ELF-1 (cell line): ENCODE data around the gene ZNF579.

ENCODE experiments used
- DNase-seq: peaks from one replicate; pipeline ENCODE4 v3.0.0-alpha.2; 2016; ENCODE audit warnings: low read depth, low spot score

ZNF579 gene

GRCh38 chr19:55567708-55568328, 12.8 kb downstream of the ZNF579 start:
- DNase-seq = no peak

DNA sequence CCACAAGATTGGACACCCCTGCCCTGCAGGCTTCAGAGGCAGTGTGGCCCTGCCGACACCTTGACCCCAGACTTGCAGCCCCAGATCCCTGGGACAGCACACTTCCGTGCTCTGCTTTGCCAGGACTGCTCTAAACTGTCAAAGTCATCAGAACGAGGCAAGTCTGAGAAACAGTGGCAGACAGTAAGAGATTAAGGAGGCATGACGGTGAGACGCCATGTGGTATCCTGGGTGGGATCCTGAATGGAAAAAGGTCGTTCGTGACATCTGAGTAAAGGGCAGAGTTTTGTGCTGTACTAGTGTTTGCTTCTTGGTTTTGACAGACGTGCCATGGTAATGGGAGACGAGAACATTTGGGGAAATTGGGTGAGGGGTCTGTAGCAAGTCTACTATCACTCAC, 13.8 kb downstream of the ZNF579 start:
- DNase-seq = no peak

DNA sequence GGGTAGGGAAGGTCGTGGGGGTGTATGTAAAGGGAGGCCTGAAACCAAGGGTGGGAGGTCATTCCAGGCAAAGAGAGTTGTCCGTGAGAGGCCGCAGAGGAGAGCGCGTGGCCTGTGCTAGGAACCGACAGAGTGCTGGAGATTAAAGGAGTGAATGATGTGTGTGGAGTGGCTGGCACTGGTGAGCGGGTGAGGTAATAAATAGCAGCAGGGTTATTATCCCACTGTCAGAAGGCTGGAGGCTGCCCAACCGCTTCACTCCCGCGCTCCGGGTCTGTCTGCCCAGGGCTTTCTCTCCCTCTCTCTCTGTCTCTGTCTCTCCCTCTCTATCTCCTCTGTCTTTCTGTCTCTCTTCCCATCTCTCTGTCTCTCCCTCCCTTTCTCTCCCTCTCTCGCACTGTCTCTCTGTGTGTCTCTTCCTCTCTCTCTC, 17.4 kb downstream of the ZNF579 start:
- peak; percentile 31 for DNase-seq

DNA sequence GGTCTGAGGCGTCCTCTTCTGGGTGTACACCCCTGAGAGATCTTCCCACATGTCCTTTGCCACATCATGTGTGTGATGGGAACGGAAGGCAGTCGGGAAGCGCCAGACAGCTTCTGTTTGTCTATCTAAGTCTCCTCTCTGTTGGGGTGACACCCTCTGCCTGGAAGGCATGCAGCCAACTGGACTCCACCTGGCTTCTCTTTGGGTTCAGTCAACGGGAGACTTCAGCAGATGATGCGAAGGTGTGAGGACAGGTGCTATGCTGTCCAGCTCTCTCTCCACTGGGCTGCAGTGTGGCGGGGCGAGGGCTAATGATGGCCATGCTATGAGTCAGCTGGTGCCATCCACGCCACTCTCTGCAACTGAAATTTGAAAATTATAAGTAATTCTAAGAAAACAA, 21.0 kb downstream of the ZNF579 start:
- DNase-seq = no peak

- DNase-seq = no peak
Observed at GRCh38 chr19:55554741-55555152, 25.9 kb downstream of the ZNF579 start.

DNA sequence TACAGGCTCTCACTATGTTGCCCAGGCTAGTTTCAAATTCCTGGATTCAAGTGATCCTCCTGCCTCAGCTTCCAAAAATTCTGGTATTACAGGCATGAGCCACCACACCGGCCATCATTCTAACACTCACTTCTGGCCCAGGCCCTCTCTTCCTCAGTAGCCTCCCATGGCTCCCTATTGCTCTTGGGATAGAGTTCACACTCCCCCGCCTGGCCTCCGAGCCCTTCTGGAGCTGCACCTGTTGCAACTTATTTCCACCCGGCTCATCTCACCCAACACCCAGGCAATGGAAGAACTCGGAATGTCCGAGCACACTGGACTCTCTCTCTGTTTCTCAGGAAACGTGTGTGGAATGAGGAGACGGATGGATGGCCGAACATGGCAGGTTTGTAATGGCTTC, 26.3 kb downstream of the ZNF579 start:
- DNase-seq = no peak

GRCh38 chr19:55553217-55554182, 27.1 kb downstream of the ZNF579 start:
- DNase-seq = no peak

DNA sequence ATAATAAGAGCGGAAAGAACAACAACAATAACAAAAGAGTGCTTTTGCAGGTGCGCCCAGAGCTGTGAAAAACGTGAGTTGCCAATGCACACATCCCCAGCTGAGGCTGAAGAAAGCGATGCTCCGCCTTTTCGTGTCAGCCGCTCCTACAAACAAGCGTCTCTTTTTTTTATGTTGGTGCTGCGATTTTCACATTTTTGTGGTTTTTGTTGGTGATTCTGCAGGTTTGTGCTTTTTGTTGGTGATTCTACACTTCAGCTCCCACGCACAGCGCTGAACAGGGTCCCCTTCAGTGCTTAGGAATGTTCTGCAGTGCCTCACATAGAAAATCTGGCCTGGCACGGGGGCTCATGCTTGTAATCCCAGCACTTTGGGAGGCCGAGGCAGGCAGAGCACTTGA, 28.0 kb downstream of the ZNF579 start:
- peak; percentile 29 for DNase-seq

GRCh38 chr19:55552206-55552605, 28.4 kb downstream of the ZNF579 start:
- no peak for DNase-seq

DNA sequence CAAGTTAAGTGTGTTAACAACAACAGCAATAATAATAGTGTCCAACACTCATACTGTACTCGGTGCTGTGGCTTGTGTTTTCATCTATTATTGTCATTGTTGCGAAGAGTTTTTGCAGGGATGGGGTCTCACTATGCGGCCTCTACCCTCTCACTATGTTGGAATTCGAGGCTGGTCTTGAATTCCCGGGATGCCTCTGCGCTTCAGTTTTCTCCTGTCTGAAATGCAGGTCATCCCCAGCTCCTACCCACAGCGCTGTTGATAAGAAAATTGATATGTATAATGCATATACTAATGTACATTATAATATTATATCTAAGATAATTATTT, 30.4 kb downstream of the ZNF579 start:
- no peak for DNase-seq

DNA sequence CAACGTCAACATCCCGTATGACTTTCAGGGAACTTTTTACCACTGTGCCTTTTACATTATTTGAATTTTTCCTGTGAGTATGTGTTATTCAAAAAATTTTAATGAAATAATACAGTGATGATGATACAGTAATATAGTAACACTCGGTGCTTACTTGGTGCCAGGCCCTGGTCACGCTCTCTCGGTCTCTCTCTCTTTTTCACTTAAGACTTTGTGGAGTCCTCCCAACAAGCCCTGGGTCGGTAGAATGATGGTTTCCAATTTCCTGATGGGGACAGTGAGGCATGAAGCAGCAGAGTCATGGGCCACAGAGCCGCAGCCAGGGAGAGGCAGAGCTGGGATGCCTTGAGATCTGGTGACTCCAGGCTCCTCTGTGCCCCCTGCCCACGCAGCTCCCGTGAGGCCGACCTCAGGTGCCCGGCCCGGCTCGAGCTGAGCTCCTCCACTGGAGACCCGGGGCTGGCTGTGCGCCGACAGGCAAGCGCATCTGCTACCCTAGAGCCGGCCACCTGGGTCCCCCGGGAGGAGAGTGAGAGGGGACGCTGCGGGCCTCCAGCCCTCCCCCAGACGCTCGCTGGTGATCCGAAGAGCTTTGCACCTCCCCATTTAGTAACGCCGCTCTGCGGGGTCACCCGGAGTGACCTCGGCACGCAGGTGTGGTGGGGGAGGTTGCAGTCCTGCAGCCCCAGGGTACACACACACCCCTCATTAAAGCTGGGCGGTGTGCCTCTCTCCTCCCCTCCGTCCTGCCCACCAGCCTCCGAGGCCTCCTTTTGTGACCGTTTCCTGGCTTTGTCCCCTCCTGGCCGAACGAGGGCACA, 30.9 kb downstream of the ZNF579 start:
- DNase-seq = peak; percentile 82

DNA sequence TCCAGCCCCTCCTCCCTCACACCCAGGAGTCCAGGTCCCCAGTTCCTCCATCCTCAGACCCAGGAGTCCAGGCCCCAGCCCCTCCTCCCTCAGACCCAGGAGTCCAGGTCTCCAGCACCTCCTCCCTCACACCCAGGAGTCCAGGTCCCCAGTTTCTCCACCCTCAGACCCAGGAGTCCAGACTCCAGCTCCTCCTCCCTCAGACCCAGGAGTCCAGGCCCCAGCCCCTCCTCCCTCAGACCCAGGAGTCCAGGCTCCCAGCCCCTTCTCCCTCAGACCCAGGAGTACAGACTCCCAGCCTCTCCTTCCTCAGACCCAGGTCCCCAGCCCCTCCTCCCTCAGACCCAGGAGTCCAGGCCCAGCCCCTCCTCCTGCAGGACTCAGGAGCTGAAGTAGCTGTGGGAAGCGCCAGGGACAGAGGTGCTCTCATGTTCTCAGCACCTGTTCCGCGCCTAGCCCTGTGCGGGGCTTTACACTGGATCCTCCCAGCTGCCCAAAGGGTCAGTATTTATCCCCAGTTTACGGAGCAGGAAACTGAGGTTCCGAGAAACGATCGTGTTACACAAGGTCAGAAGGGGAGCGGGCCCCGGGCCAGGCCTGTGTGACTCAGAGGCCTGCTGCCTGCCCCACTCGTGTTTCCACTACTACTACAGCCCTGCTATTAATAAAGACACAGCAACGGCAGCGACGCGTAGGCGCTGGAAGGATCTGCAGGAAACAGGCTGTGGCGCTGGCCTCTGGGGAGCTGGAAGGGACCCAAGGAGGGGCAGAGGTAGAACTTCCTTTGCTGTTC, 33.6 kb downstream of the ZNF579 start:
- DNase-seq = no peak

DNA sequence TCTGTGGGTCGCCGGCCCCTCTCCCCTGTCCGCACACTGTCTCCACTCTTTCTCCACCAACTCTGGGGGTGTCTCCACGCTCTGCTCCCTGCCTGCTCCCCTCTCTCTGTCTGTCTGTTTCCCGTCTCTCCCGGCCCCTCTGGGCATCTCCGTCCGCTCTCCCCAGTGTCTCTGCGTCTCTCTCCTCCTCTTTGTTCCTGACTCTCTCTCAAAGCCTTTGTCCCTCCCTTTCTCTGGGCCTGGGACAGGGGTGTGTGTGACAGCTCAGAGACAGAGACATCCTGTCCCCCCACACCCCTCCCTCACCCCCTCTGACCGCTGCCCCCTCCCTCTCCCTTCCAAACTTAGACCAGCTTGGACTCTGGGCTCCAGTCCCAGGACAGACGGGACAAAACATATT, 34.6 kb downstream of the ZNF579 start:
- no peak for DNase-seq

- no peak for DNase-seq
Observed at GRCh38 chr19:55545443-55545842, 35.2 kb downstream of the ZNF579 start, which contains the start of gene SBK3. SBK3 (minus strand) TSS chr19:55545543; CDS start chr19:55545543, 0 bp downstream.

DNA sequence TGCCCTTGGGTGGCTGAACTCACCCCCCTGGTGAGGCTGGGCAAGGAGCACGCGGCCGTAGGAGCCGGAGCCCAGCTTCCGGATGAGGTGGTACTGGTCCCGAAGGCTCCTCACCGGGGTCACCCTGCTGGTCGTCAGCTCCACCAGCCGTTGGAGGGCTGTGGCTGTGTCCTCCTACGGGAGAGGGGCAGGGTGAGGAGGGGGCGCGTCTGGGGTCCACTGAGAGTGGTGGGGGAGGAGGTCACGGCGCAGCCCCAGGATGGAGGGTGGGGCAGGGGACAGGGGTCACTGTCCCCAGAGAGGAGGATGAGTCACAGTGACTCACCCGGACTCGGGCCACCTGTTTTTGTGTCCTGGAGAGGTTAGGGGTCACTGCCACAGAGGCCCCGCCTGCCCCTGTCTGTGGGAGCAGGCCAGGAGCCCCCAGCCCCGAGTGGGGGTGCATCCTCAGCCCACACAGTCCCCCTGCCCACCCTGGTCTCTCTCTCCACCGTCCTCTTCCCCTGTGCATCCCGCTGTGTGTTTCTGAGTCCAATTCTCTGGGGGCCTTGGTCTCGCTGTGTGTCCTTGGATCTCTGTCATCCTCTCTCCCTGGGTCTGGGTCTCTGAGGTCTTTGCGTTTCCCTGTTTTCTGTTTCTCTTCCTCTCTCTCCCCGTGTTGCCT, 35.7 kb downstream of the ZNF579 start:
- DNase-seq = no peak

GRCh38 chr19:55544014-55544413, 36.6 kb downstream of the ZNF579 start:
- no peak for DNase-seq

GRCh38 chr19:55543567-55543966, 37.1 kb downstream of the ZNF579 start:
- DNase-seq = no peak

DNA sequence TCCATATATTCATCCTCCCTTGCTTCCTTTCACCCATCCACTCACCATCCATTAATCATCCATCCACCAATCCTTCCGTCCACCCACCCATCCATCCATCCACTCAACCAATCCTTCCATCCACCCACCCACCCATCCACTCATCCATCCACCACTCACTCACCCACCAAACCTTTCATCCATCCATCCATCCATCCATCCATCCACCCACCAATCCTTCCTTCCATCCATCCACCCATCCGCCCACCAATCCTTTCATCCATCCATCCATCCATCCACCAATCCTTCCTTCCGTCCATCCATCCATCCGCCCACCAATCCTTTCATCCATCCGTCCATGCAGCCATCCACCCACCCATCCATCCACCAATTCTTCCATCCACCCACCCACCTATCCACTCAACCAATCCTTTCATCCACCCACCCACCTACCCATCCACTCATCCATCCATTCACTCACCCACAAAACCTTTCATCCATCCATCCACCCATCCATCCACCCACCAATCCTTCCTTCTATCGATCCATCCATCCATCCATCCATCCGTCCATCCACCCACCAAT, 38.3 kb downstream of the ZNF579 start:
- no peak for DNase-seq

GRCh38 chr19:55541091-55541490, 39.6 kb downstream of the ZNF579 start:
- no peak for DNase-seq

GRCh38 chr19:55540619-55541018, 40.0 kb downstream of the ZNF579 start:
- peak; percentile 36 for DNase-seq
